Liver (tissue), 9 donors: ENCODE results near the gene NFIX. TPM values are rescaled to one million over a fixed set of nuclear protein-coding genes. Genes with fewer than 3 reads are reported as not detected.

Experiments used
- DNase-seq: peaks from one replicate; pipeline ENCODE4 v3.0.0-alpha.2; 2017; ENCODE audit warnings: low spot score
- H3K27ac ChIP-seq, 2 donors: one replicate each; pipeline ENCODE4 v1.7.0; 2013; ENCODE audit warnings: inconsistent platforms in 2 of 2, low read length in 2 of 2, control low read depth in 1 of 2, low read depth in 1 of 2, mild to moderate bottlenecking in 1 of 2
- H3K27me3 ChIP-seq, 4 donors: one replicate each; pipeline versions ENCODE4 v1.6.1 to v1.7.0; 2013; ENCODE audit warnings: low read length in 3 of 4, inconsistent platforms in 1 of 4, mild to moderate bottlenecking in 1 of 4, moderate library complexity in 1 of 4; ENCODE audit not compliant: control insufficient read depth in 4 of 4, insufficient read depth in 4 of 4
- H3K36me3 ChIP-seq, 4 donors: one replicate each; pipeline versions ENCODE4 v1.6.1 to v1.7.0; 2013; ENCODE audit warnings: low read length in 3 of 4, mild to moderate bottlenecking in 3 of 4, low read depth in 1 of 4, moderate library complexity in 1 of 4; ENCODE audit not compliant: control insufficient read depth in 4 of 4, insufficient read depth in 3 of 4
- H3K4me1 ChIP-seq, 4 donors: one replicate each; pipeline versions ENCODE4 v1.6.1 to v1.7.0; 2013; ENCODE audit warnings: low read length in 3 of 4, mild to moderate bottlenecking in 3 of 4, moderate library complexity in 1 of 4; ENCODE audit not compliant: control insufficient read depth in 4 of 4, insufficient read depth in 4 of 4
- H3K4me3 ChIP-seq, 3 donors: one replicate each; pipeline versions ENCODE4 v1.6.1 to v1.7.0; 2013; ENCODE audit warnings: low read length in 3 of 3, control low read depth in 1 of 3, low read depth in 1 of 3, mild to moderate bottlenecking in 1 of 3
- H3K9ac ChIP-seq, 2 donors: one replicate each; pipeline ENCODE4 v1.7.0; 2013; ENCODE audit warnings: low read length in 2 of 2, mild to moderate bottlenecking in 2 of 2, moderate library complexity in 2 of 2, control low read depth in 1 of 2, low read depth in 1 of 2
- H3K9me3 ChIP-seq, 4 donors: one replicate each; pipeline versions ENCODE4 v1.6.1 to v1.7.0; 2013; ENCODE audit warnings: low read length in 3 of 4; ENCODE audit not compliant: control insufficient read depth in 4 of 4
- ATF3 ChIP-seq: IDR thresholded peaks from 2 replicates; pipeline ENCODE4 v1.6.1; 2016; ENCODE audit warnings: antibody characterized with exemption
- CTCF ChIP-seq: fragments of 150-350 bp; IDR thresholded peaks from 2 replicates; pipeline ENCODE4 v1.5.1; 2017; ENCODE audit warnings: improper control_type of control experiment, low read depth, low read length; ENCODE audit not compliant: missing input control
- EGR1 ChIP-seq, 2 donors: IDR thresholded peaks; 2 replicates each; pipeline ENCODE4 v1.6.1; 2016 to 2018; ENCODE audit warnings: antibody characterized with exemption in 2 of 2, low read depth in 2 of 2
- FOXA1 ChIP-seq: IDR thresholded peaks from 2 replicates; pipeline ENCODE4 v1.6.1; 2016; ENCODE audit warnings: antibody characterized with exemption
- FOXA2 ChIP-seq: IDR thresholded peaks from 2 replicates; pipeline ENCODE4 v1.6.1; 2016; ENCODE audit warnings: antibody characterized with exemption
- GABPA ChIP-seq, 2 donors: IDR thresholded peaks in 1 of 2; conservative IDR thresholded peaks in 1 of 2; 2 replicates each; pipeline ENCODE4 v1.6.1; 2016; ENCODE audit warnings: antibody characterized with exemption in 2 of 2, mild to moderate bottlenecking in 1 of 2, moderate library complexity in 1 of 2
- HNF4G ChIP-seq: IDR thresholded peaks from 2 replicates; pipeline ENCODE4 v1.6.1; 2016; ENCODE audit warnings: antibody characterized with exemption
- JUND ChIP-seq, 2 donors: IDR thresholded peaks; 2 replicates each; pipeline ENCODE4 v1.6.1; 2016; ENCODE audit warnings: antibody characterized with exemption in 2 of 2
- MAX ChIP-seq: IDR thresholded peaks from 2 replicates; pipeline ENCODE4 v1.6.1; 2016; ENCODE audit warnings: antibody characterized with exemption
- NR2F2 ChIP-seq: IDR thresholded peaks from 2 replicates; pipeline ENCODE4 v1.6.1; 2016; ENCODE audit warnings: antibody characterized with exemption
- RAD21 ChIP-seq, 2 donors: IDR thresholded peaks; 2 replicates each; pipeline ENCODE4 v1.6.1; 2016; ENCODE audit warnings: antibody characterized with exemption in 2 of 2, mild to moderate bottlenecking in 2 of 2
- REST ChIP-seq: IDR thresholded peaks from 2 replicates; pipeline ENCODE4 v1.6.1; 2016; ENCODE audit warnings: antibody characterized with exemption, mild to moderate bottlenecking
- RXRA ChIP-seq, 2 donors: IDR thresholded peaks; 2 replicates each; pipeline ENCODE4 v1.6.1; 2017 to 2018; ENCODE audit warnings: antibody characterized with exemption in 2 of 2, mild to moderate bottlenecking in 1 of 2
- SP1 ChIP-seq: IDR thresholded peaks from 2 replicates; pipeline ENCODE4 v1.6.1; 2018; ENCODE audit warnings: antibody characterized with exemption, mild to moderate bottlenecking
- TAF1 ChIP-seq: conservative IDR thresholded peaks from 2 replicates; pipeline ENCODE4 v1.6.1; 2016; ENCODE audit warnings: antibody characterized with exemption, mild to moderate bottlenecking
- YY1 ChIP-seq: IDR thresholded peaks from 2 replicates; pipeline ENCODE4 v1.6.1; 2016; ENCODE audit warnings: antibody characterized with exemption, mild to moderate bottlenecking
- ZBTB33 ChIP-seq: IDR thresholded peaks from 2 replicates; pipeline ENCODE4 v1.6.1; 2016; ENCODE audit warnings: antibody characterized with exemption
- WGBS: extraction: QIAGEN DNeasy Blood & Tissue Kit; methylation state at CpG from one replicate; pipeline ENCODE4 v1.1.7; 2013; 5-methylcytosine and 5-hydroxymethylcytosine counted together
- polyA plus RNA-seq, 2 donors: library from polyadenylated mRNA; stranded (reverse) in 1 of 2; unstranded in 1 of 2; fragments of 200-250 nt in 1 of 2; fragments of >200 nt in 1 of 2; fragmentation: Nextera tagmentation in 1 of 2; extraction: Ambion mirVana in 1 of 2; gene quantifications; one replicate each; pipeline versions ENCODE4 v1.2.1 to v1.2.3, GENCODE V29; 2013 to 2015
- total RNA-seq, 2 donors: library from RNA; depleted of rRNA; stranded (reverse); fragments of >200 nt; gene quantifications; one replicate each; pipeline ENCODE4 v1.2.3, GENCODE V29; 2014
- donor health status: healthy.
- donor health status: healthy.
- donor health status: healthy.
- donor health status: healthy.
- donor health status: healthy.

Gene NFIX
- total and polyA plus RNA-seq, 4 donors: 3.3 to 18.4 (median 12.6) TPM

- H3K9ac ChIP-seq: no peak overlapping the region
- H3K27ac ChIP-seq: no peak overlapping the region
- no peaks in the 10 kb centered on the region for H3K9me3 ChIP-seq
- no peak for TF ChIP-seq RXRA (IDR thresholded peaks at IDR 0.05)
- no peak for TF ChIP-seq ATF3
- no peak for TF ChIP-seq YY1
- no peak for TF ChIP-seq SP1
- no peak for TF ChIP-seq EGR1 (IDR thresholded peaks at IDR 0.05; ENCODE audit: low read depth in 2 of 2)
- no peak for TF ChIP-seq REST
- no peak for TF ChIP-seq GABPA (IDR thresholded peaks at IDR 0.05 in 1 of 2, conservative IDR thresholded peaks at IDR 0.05 in 1 of 2)
- no peak for TF ChIP-seq NR2F2
- no peak for TF ChIP-seq MAX
- no peak for TF ChIP-seq FOXA2
- no peak for TF ChIP-seq CTCF
- 40% methylated on average over 16 of the region's 16 CpGs for WGBS
- no peaks in the 10 kb centered on the region for H3K36me3 ChIP-seq
- H3K4me1 ChIP-seq: peaks cover 0 to 7% (median 2%) of the 10 kb centered on the region in 4 donors
- no peak for DNase-seq
- H3K4me3 ChIP-seq: no peak overlapping the region
- H3K27me3 ChIP-seq: no peaks in the 10 kb centered on the region
Measured at GRCh38 chr19:12985049-12985776, 10.1 kb upstream of the NFIX start.

GRCh38 chr19:12986726-12987125, 8.5 kb upstream of the NFIX start:
- Histone ChIP-seq H3K36me3 (no peaks in the 10 kb centered on the region), H3K4me1 (peaks cover 0 to 7% (median 2%) of the 10 kb centered on the region in 4 donors), H3K27me3 (no peaks in the 10 kb centered on the region), H3K9me3 (no peaks in the 10 kb centered on the region), H3K9ac (no peak overlapping the region), H3K4me3 (no peak overlapping the region), H3K27ac (no peak overlapping the region)
- no peak for TF ChIP-seq YY1
- TF ChIP-seq GABPA (IDR thresholded peaks at IDR 0.05 in 1 of 2, conservative IDR thresholded peaks at IDR 0.05 in 1 of 2): no peak
- TF ChIP-seq TAF1: no peak
- no peak for TF ChIP-seq JUND (IDR thresholded peaks at IDR 0.05)
- no peak for TF ChIP-seq ATF3
- TF ChIP-seq NR2F2: no peak
- TF ChIP-seq HNF4G: no peak
- no peak for TF ChIP-seq ZBTB33
- TF ChIP-seq RAD21 (IDR thresholded peaks at IDR 0.05): no peak
- TF ChIP-seq REST: no peak
- no peak for TF ChIP-seq FOXA2
- no peak for TF ChIP-seq FOXA1
- WGBS: 96% methylated on average over 12 of the region's 12 CpGs
- no peak for DNase-seq
